Pancreas (tissue), 10 donors: ENCODE data around the gene SERP1. TPM values are rescaled to one million over a fixed set of nuclear protein-coding genes. Genes with fewer than 3 reads are reported as not detected.

Experiments
- ATAC-seq, 4 donors: fragments of 200-7000 bp; cut with Tn5 transposase; one replicate each; pipeline versions ENCODE4 v1.8.0 to v1.9.1; 2020; ENCODE audit warnings: mild to moderate bottlenecking in 4 of 4, moderate library complexity in 4 of 4
- DNase-seq, 6 donors: peaks; one replicate each; pipeline ENCODE4 v3.0.0-alpha.2; 2020
- FAIRE-seq: peaks from 2 replicates; lab custom pipeline; 2012; peaks lifted over from hg19 to GRCh38; lab: Jason Lieb, UNC
- H3K27ac ChIP-seq, 4 donors: fragments of 200-600 bp; sonication (generic); 1 replicate in 3 of 4; 2 replicates in 1 of 4; pipeline versions ENCODE4 v1.5.0 to v1.8.0; 2020
- H3K27me3 ChIP-seq, 4 donors: fragments of 200-600 bp; one replicate each; pipeline ENCODE4 v1.8.0; 2021
- H3K36me3 ChIP-seq, 3 donors: fragments of 200-600 bp; sonication (generic) in 1 of 3; one replicate each; pipeline versions ENCODE4 v1.5.0 to v1.8.0; 2020 to 2021
- H3K4me1 ChIP-seq, 3 donors: fragments of 200-600 bp; one replicate each; pipeline ENCODE4 v1.8.0; 2021
- H3K4me3 ChIP-seq, 4 donors: fragments of 200-600 bp; sonication (generic) in 2 of 4; one replicate each; pipeline versions ENCODE4 v1.5.0 to v1.8.0; 2020 to 2021
- H3K9me3 ChIP-seq, 4 donors: fragments of 200-600 bp; one replicate each; pipeline ENCODE4 v1.8.0; 2021
- WGBS, 2 donors: extraction: QIAGEN DNeasy Blood & Tissue Kit; methylation state at CpG; one replicate each; pipeline ENCODE4 v1.1.7; 2013; 5-methylcytosine and 5-hydroxymethylcytosine counted together
- intact Hi-C, 3 donors: fragments of 100-400 bp; cut with DNase I; formaldehyde crosslinking; loops; one replicate each; pipeline versions ENCODE4 v1.11.1 to v1.14.2; 2022
- polyA plus RNA-seq, 2 donors: library from polyadenylated mRNA; stranded (reverse); fragments of 200-250 nt; gene quantifications; one replicate each; pipeline ENCODE4 v1.2.3, GENCODE V29; 2013
- total RNA-seq, 6 donors: library from RNA; stranded (reverse); fragmentation: NEBNext Ultra II Directional in 4 of 6; extraction: Animal tissue kit (Norgen Biotek cat#: 25700) in 4 of 6; gene quantifications; one replicate each; pipeline versions ENCODE4 v1.2.1 to v1.2.4, GENCODE V29; 2021 to 2023
- TF ChIP-seq, protein P1 (sequence below), 4 donors: fragments of 200-600 bp; sonication (generic) in 3 of 4; IDR thresholded peaks; one replicate each; pipeline versions ENCODE4 v1.5.0 to v1.8.0; 2021; ENCODE audit warnings: antibody characterized with exemption in 4 of 4
- donor health status: healthy with polysubstance abuse.
- donor health status: DM: no; HTN: no; CAD: no; lungs with moderate emphysema.
- donor health status: DM: no; HTN: no; CAD: no.
- donor health status: control.
- donor health status: control.
- donor health status: Bipolar disorder and iron deficiency.
- donor health status: DM: yes; HTN: yes; CAD: no.
- donor health status: DM: no; HTN: no; CAD: no.
- donor health status: DM: no; HTN: no; CAD: no.
- donor health status: DM: yes; HTN: yes; CAD: no.

SERP1 gene
- total and polyA plus RNA-seq, 8 donors, result 69.2 to 197 (median 137) TPM

DNA sequence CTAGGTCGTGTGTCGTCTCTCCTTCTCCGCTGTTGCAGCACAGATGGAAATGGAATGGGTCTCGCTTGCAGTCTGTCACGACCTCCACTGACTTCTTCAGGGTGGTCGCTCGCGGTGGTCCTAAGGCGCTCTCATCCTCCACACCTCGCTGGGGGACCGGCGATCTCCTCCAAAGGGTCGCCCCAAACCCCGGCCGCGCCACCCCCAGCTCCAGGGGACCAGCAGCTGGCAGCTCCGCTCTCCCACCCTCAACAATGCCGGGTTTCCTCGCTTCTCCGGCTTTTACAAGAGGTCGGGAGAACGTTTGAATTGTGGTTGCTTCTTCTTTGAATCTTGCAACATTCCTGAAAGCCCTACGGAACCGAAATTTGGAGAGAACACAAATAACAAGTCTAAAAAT is 25.9 kb downstream of the SERP1 start:
- no peak overlapping the region for H3K27ac ChIP-seq
- 77 to 80% methylated on average over 22 to 24 of the region's 24 CpGs for WGBS, 2 donors
- no peaks in the 10 kb centered on the region for H3K4me1 ChIP-seq
- no peak for ATAC-seq
- FAIRE-seq, result no peak
- H3K4me3 ChIP-seq, result no peak overlapping the region
- H3K36me3 ChIP-seq, result no peaks in the 10 kb centered on the region
- H3K27me3 ChIP-seq, result no peaks in the 10 kb centered on the region
- intact Hi-C loops, result no loop called here
- TF ChIP-seq, protein P1, sequence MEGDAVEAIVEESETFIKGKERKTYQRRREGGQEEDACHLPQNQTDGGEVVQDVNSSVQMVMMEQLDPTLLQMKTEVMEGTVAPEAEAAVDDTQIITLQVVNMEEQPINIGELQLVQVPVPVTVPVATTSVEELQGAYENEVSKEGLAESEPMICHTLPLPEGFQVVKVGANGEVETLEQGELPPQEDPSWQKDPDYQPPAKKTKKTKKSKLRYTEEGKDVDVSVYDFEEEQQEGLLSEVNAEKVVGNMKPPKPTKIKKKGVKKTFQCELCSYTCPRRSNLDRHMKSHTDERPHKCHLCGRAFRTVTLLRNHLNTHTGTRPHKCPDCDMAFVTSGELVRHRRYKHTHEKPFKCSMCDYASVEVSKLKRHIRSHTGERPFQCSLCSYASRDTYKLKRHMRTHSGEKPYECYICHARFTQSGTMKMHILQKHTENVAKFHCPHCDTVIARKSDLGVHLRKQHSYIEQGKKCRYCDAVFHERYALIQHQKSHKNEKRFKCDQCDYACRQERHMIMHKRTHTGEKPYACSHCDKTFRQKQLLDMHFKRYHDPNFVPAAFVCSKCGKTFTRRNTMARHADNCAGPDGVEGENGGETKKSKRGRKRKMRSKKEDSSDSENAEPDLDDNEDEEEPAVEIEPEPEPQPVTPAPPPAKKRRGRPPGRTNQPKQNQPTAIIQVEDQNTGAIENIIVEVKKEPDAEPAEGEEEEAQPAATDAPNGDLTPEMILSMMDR (IDR thresholded peaks at IDR 0.05), result no peak
- DNase-seq, result no peak
- no peaks in the 10 kb centered on the region for H3K9me3 ChIP-seq

DNA sequence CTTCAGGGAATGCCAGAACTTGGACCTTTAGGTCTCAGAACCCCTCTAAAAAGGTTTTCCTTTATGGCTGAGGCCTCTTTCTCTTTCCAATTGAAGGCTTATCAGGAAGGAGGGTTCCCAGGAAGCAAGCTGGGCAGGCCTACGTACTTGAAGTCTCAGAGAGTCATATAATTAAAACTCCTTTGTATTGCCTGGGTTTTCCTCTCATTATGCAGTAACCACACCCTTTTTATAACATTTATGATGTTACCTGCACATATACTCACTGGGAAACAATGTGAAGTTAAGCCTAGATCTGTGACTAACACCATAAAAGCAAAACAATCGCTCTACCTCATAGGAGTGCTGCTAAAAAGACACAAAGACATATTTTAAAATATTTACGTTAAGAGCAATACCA is 27.3 kb downstream of the SERP1 start:
- Histone ChIP-seq H3K4me1 (no peaks in the 10 kb centered on the region), H3K27ac (no peak overlapping the region), H3K36me3 (no peaks in the 10 kb centered on the region), H3K4me3 (no peak overlapping the region), H3K9me3 (no peaks in the 10 kb centered on the region), H3K27me3 (no peaks in the 10 kb centered on the region)
- intact Hi-C loops, result no loop called here
- 88 to 94% methylated on average over 3 of the region's 3 CpGs for WGBS, 2 donors
- ATAC-seq (no peak), DNase-seq (no peak), FAIRE-seq (no peak)
- TF ChIP-seq, protein P1 (IDR thresholded peaks at IDR 0.05), result no peak

DNA sequence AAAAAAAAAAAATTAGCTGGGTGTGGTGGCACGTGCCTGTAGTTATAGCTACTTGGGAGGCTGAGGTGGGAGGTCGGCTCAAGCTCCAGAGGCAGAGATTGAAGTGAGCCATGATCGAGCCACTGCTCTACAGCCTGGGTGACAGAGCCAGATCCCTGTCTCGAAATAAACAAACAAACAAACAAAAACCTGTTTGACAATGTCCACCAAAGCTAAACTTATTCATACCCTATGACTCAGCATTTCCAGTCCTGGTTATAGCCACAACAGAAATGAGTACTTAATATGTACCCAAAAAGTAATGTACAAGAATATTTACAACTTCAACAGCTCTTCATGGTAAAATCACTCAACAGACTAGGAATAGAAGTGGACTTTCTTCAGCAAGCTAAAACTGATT is 31.1 kb downstream of the SERP1 start:
- FAIRE-seq, result no peak
- Histone ChIP-seq H3K36me3 (no peaks in the 10 kb centered on the region), H3K4me3 (no peak overlapping the region), H3K4me1 (no peaks in the 10 kb centered on the region), H3K9me3 (no peaks in the 10 kb centered on the region), H3K27me3 (no peaks in the 10 kb centered on the region), H3K27ac (no peak overlapping the region)
- 86 to 95% methylated on average over 4 of the region's 4 CpGs for WGBS, 2 donors
- TF ChIP-seq, protein P1 (IDR thresholded peaks at IDR 0.05), result no peak
- intact Hi-C loops, result no loop called here
- no peak for DNase-seq
- ATAC-seq, result no peak

DNA sequence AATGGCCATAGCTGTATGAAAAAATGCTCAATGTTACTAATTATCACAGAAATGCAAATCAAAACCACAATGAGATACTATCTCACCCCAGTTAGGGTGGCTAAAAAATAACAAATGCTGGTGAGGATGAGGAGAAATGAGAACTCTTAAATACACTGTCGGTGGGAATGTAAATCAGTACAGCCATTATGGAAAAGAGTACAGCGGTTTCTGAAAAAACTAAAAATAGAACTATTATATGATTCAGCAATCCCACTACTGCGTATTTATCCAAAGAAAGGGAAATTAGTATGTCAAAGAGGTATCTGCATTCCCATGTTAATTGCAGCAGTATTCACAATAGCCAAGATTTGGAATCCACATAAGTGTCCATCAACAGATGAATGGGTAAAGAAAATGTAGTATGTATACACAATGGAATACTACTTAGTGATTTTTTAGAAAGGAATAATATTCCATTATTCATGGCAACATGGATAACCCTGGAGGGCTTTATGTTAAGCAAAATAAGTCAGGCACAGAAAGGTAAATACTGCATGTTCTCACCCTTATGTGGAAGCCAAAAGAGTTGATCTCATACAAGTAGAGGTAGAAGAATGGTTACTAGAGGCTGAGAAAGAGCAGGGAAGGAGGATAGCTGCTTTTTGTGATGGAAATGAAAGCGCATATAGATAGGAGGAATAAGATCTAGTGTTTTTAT is 35.0 kb downstream of the SERP1 start:
- Histone ChIP-seq H3K4me1 (no peaks in the 10 kb centered on the region), H3K9me3 (no peaks in the 10 kb centered on the region), H3K27me3 (no peaks in the 10 kb centered on the region), H3K36me3 (no peaks in the 10 kb centered on the region), H3K4me3 (no peak overlapping the region), H3K27ac (no peak overlapping the region)
- intact Hi-C loops, result no loop called here
- TF ChIP-seq, protein P1 (IDR thresholded peaks at IDR 0.05), result no peak
- ATAC-seq (no peak), DNase-seq (no peak), FAIRE-seq (no peak)
- WGBS, 2 donors, result 82 to 87% methylated on average over 4 of the region's 4 CpGs

DNA sequence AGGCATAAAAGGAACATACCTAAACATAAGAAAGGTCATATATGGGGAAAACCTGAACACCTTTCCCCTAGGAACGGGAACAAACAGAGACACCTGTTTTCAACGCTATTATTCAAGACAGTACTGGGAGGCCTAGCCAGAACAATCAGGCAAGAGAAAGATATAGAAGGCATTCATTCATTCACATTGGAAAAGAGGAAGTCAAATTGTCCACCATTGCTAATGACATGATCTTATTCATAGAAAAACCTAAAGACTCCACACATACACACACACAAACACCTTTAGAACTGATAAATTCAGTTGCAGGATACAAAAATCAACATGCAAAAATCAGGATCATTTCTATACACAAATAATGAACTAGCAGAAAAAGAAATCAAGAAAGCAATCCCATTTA is 36.5 kb downstream of the SERP1 start:
- Histone ChIP-seq H3K4me3 (no peak overlapping the region), H3K4me1 (no peaks in the 10 kb centered on the region), H3K9me3 (no peaks in the 10 kb centered on the region), H3K27me3 (no peaks in the 10 kb centered on the region), H3K36me3 (no peaks in the 10 kb centered on the region), H3K27ac (no peak overlapping the region)
- 87 to 90% methylated on average over 2 of the region's 2 CpGs for WGBS, 2 donors
- TF ChIP-seq, protein P1 (IDR thresholded peaks at IDR 0.05), result no peak
- FAIRE-seq, result no peak
- intact Hi-C loops, result no loop called here
- DNase-seq, result no peak
- no peak for ATAC-seq
